Astrocyte (in vitro differentiated cells and primary cell): ENCODE measurements around the gene SV2C. TPM values are rescaled to one million over a fixed set of nuclear protein-coding genes. Genes with fewer than 3 reads are reported as not detected.

Source experiments
- DNase-seq: peaks from one replicate; pipeline ENCODE4 v3.0.0-alpha.2; 2010; ENCODE audit warnings: low read depth
- FAIRE-seq: peaks from 2 replicates; lab custom pipeline; 2011; peaks lifted over from hg19 to GRCh38; lab: Jason Lieb, UNC
- H2AFZ ChIP-seq: 2 replicates; pipeline ENCODE4 v1.6.0; 2012; ENCODE audit warnings: low read depth, low read length, inconsistent platforms
- H3K27ac ChIP-seq: 2 replicates; pipeline ENCODE4 v1.5.1; 2011; ENCODE audit warnings: low read depth, low read length, inconsistent platforms
- H3K27me3 ChIP-seq: 2 replicates; pipeline ENCODE4 v1.6.0; 2011; ENCODE audit warnings: low read length, inconsistent platforms; ENCODE audit not compliant: insufficient read depth
- H3K36me3 ChIP-seq: 2 replicates; pipeline ENCODE4 v1.5.1; 2011; ENCODE audit warnings: low read length, inconsistent platforms; ENCODE audit not compliant: insufficient read depth
- H3K4me1 ChIP-seq: 2 replicates; pipeline ENCODE4 v1.5.1; 2011; ENCODE audit warnings: low read length, inconsistent platforms; ENCODE audit not compliant: insufficient read depth
- H3K4me2 ChIP-seq: 2 replicates; pipeline ENCODE4 v1.6.0; 2012; ENCODE audit warnings: low read length, inconsistent platforms
- H3K4me3 ChIP-seq: 2 replicates; pipeline ENCODE4 v1.5.1; 2011; ENCODE audit warnings: low read depth, mild to moderate bottlenecking, low read length, inconsistent platforms; ENCODE audit not compliant: insufficient read depth
- H3K79me2 ChIP-seq: 2 replicates; pipeline ENCODE4 v1.6.0; 2012; ENCODE audit warnings: mild to moderate bottlenecking, low read length, inconsistent platforms; ENCODE audit not compliant: insufficient read depth
- H3K9ac ChIP-seq: 2 replicates; pipeline ENCODE4 v1.6.0; 2012; ENCODE audit warnings: mild to moderate bottlenecking, low read length, inconsistent platforms
- H3K9me3 ChIP-seq: 2 replicates; pipeline ENCODE4 v1.5.1; 2012; ENCODE audit warnings: low read depth, mild to moderate bottlenecking, low read length, inconsistent platforms; ENCODE audit not compliant: insufficient read depth
- H4K20me1 ChIP-seq: 2 replicates; pipeline ENCODE4 v1.6.0; 2012; ENCODE audit warnings: low read length, inconsistent platforms; ENCODE audit not compliant: insufficient read depth
- H3K27ac Mint-ChIP-seq: one replicate; pipeline ENCODE4 v1.8.0; 2021; ENCODE audit warnings: mild to moderate bottlenecking, mixed read lengths; ENCODE audit not compliant: unreplicated experiment
- H3K27me3 Mint-ChIP-seq: one replicate; pipeline ENCODE4 v1.8.0; 2021; ENCODE audit warnings: low read depth, mixed read lengths; ENCODE audit not compliant: unreplicated experiment
- H3K36me3 Mint-ChIP-seq: one replicate; pipeline ENCODE4 v1.8.0; 2021; ENCODE audit warnings: low read depth, mixed read lengths; ENCODE audit not compliant: unreplicated experiment
- H3K4me1 Mint-ChIP-seq: one replicate; pipeline ENCODE4 v1.8.0; 2021; ENCODE audit warnings: low read depth, mixed read lengths; ENCODE audit not compliant: unreplicated experiment
- H3K4me3 Mint-ChIP-seq: one replicate; pipeline ENCODE4 v1.8.0; 2021; ENCODE audit warnings: mild to moderate bottlenecking, moderate library complexity, mixed read lengths; ENCODE audit not compliant: unreplicated experiment
- H3K9me3 Mint-ChIP-seq: one replicate; pipeline ENCODE4 v1.8.0; 2021; ENCODE audit warnings: mild to moderate bottlenecking, mixed read lengths; ENCODE audit not compliant: unreplicated experiment
- CTCF ChIP-seq: IDR thresholded peaks from 2 replicates; pipeline ENCODE4 v1.5.1; 2011; ENCODE audit warnings: low read depth, mild to moderate bottlenecking, inconsistent platforms, low read length, moderate library complexity; ENCODE audit not compliant: insufficient read depth
- EZH2 ChIP-seq: IDR thresholded peaks from 2 replicates; pipeline ENCODE4 v1.6.1; 2012; ENCODE audit warnings: mild to moderate bottlenecking, low read length, inconsistent platforms; ENCODE audit not compliant: insufficient read depth
- total RNA-seq: library from RNA; stranded (reverse); gene quantifications from 2 replicates; pipeline ENCODE4 v1.2.1, GENCODE V29; 2021

The SV2C gene
- total RNA-seq, 1 donor from 2014 or later: 0.05 TPM

DNA sequence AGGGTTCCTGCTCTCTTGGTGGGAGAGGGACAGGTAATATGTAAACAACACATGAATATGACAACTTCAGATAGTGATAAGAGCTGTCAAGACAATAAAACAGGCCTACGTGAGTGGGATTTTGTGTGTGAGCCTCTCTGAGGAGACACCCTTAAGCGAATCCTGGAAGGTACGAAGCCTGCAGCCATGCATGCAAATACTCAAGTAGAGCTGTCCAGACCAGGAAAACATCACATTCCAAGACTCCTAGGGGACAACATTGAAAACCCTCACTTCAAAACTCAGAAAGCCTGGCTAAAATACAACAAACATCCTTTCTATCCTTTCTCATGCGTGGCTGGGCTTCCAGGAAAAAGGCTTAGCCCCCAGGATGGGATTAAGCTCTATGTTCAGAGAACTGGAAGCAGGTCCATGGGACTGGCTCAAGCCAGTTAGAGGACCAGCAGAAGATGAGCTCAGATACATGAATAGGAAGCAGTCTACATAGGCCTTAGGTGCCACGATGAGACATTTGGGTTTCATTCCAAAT, 195.1 kb downstream of the SV2C start:
- Histone ChIP-seq H3K79me2 (no peaks in the 10 kb centered on the region), H2AFZ (no peak overlapping the region), H3K27ac (no peak overlapping the region), H3K9ac (no peak overlapping the region), H3K27me3 (no peaks in the 10 kb centered on the region), H3K4me3 (no peak overlapping the region), H3K9me3 (no peaks in the 10 kb centered on the region), H3K36me3 (no peaks in the 10 kb centered on the region), H3K4me2 (no peak overlapping the region), H4K20me1 (no peaks in the 10 kb centered on the region), H3K4me1 (no peaks in the 10 kb centered on the region)
- peaks cover 1% of the 10 kb centered on the region for H3K27me3 Mint-ChIP-seq
- H3K27ac Mint-ChIP-seq: no peak overlapping the region
- TF ChIP-seq CTCF (no peak), EZH2 (no peak)
- H3K36me3 Mint-ChIP-seq: no peaks in the 10 kb centered on the region
- DNase-seq (no peak), FAIRE-seq (no peak)
- H3K4me3 Mint-ChIP-seq: no peak overlapping the region
- H3K9me3 Mint-ChIP-seq: no peaks in the 10 kb centered on the region
- no peaks in the 10 kb centered on the region for H3K4me1 Mint-ChIP-seq

DNA sequence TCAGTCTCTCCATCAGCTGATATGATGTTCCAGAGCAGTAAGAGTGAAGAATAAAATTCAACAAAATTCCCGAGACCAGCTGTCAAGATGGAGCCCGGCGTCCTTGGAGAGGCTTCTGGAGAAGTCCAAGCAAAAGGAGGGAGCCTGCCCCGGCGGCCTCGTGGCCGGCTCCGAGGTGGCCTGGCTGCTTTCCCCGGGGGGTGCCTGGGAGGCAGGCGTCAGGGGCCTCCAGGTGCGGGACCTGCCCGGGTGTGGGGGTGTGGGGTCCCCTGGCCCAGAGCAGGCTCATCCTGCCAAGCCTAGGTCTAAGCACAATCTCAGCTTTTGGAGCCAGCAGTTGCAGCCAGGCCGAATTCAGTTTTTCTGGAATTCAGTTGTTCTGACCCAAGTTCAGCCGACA, 197.3 kb downstream of the SV2C start:
- H3K4me3 Mint-ChIP-seq: no peak overlapping the region
- H3K27ac Mint-ChIP-seq: no peak overlapping the region
- FAIRE-seq (no peak), DNase-seq (no peak)
- no peaks in the 10 kb centered on the region for H3K9me3 ChIP-seq
- H3K9ac ChIP-seq: no peak overlapping the region
- no peak overlapping the region for H3K4me2 ChIP-seq
- TF ChIP-seq EZH2 (no peak), CTCF (no peak)
- H3K27ac ChIP-seq: no peak overlapping the region
- H3K27me3 Mint-ChIP-seq: peaks cover 1% of the 10 kb centered on the region
- H3K4me3 ChIP-seq: no peak overlapping the region
- no peaks in the 10 kb centered on the region for H3K4me1 ChIP-seq
- no peaks in the 10 kb centered on the region for H3K4me1 Mint-ChIP-seq
- H3K79me2 ChIP-seq: no peaks in the 10 kb centered on the region
- no peaks in the 10 kb centered on the region for H3K9me3 Mint-ChIP-seq
- no peak overlapping the region for H2AFZ ChIP-seq
- no peaks in the 10 kb centered on the region for H3K27me3 ChIP-seq
- H3K36me3 ChIP-seq: no peaks in the 10 kb centered on the region
- no peaks in the 10 kb centered on the region for H3K36me3 Mint-ChIP-seq
- no peaks in the 10 kb centered on the region for H4K20me1 ChIP-seq

DNA sequence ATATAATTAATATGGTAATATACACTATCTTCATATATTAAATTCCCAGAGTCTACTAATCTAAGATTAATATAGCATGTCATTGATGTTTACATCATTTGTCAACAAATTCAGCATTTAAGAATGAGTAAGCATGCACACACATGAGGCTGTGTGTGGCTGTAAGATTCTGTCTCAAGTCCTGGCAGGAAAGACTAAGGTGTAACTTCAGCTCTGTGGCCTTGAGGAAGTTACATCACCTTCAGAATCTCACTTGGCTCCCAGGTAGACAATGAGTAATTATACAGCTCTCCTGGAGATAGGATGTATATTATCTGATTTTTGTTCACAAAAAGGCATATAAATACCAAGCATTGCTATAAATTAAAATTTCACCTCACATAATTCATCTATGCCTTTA, 200.5 kb downstream of the SV2C start:
- no peaks in the 10 kb centered on the region for H4K20me1 ChIP-seq
- Mint-ChIP-seq H3K27ac (no peak overlapping the region), H3K4me1 (no peaks in the 10 kb centered on the region), H3K36me3 (no peaks in the 10 kb centered on the region), H3K27me3 (no peaks in the 10 kb centered on the region), H3K9me3 (peaks cover 3% of the 10 kb centered on the region), H3K4me3 (no peak overlapping the region)
- FAIRE-seq (no peak), DNase-seq (no peak)
- H3K4me3 ChIP-seq: no peak overlapping the region
- H3K27ac ChIP-seq: no peak overlapping the region
- no peaks in the 10 kb centered on the region for H3K4me1 ChIP-seq
- no peaks in the 10 kb centered on the region for H3K36me3 ChIP-seq
- no peak overlapping the region for H3K4me2 ChIP-seq
- H3K79me2 ChIP-seq: no peaks in the 10 kb centered on the region
- no peak for TF ChIP-seq EZH2
- no peak for TF ChIP-seq CTCF
- no peak overlapping the region for H3K9ac ChIP-seq
- H3K9me3 ChIP-seq: no peaks in the 10 kb centered on the region
- peaks cover 3% of the 10 kb centered on the region for H3K27me3 ChIP-seq
- no peak overlapping the region for H2AFZ ChIP-seq
